ENCODE results near the gene OR13C8. TPM values are rescaled to one million over a fixed set of nuclear protein-coding genes. Genes with fewer than 3 reads are reported as not detected.

The OR13C8 gene
- total RNA-seq, 1 donor from 2014 or later, result not detected

DNA sequence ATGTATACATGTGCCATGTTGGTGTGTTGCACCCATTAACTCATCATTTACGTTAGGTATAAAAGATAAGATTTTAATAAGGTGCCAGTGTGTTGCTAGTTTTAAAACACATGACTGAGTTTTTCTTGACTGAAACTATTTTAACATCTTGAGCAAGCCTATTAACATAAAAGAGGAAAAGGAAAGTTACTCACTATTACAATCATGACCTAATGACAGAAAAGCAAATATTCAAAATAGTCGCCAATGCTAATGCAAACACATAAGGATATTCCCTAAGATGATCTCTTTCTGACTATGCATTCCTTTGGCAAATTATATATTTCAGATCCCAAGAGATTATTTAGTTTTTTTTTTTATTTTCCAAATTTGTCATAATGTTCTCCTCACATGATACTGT is 42.2 kb downstream of the OR13C8 start:
- intact Hi-C loops (cut with micrococcal nuclease), result no loop called here

DNA sequence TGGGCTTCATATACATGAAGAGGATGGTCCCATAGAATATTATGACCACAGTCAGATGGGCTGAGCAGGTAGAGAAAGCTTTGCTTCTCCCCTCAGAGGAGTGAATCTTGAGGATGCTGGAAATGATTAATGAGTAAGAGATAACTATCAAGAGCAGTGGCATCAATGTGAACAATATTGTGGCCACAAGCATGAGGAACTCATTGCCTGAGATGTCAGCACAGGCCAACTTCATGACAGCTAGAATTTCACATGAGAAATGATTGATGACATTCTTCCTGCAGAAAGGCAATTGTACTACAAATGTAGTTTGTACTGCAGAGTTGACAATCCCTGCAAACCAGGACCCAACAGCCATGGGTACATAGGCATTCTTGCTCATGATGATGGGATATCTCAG is 48.5 kb downstream of the OR13C8 start:
- intact Hi-C loops (cut with micrococcal nuclease), result no loop called here

DNA sequence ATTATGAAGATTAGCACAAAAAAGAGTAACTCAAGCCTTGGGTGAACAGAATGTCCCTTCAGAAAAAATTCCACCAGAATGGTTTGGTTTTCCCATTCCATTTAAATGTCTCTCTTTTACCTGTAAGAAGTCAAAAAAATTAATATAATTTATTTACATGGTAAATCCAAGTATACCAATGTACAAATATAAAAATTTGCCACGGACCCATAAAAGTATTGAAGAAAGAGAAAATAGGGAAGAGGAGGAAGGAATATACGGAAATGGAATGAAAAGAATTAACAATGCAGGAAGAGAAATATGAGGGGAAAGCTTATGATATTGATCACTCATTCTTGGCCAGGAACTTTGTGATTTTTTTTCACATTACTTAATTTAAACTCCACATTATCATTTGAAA is 49.1 kb downstream of the OR13C8 start, which contains the start of gene OR13C9:
Gene OR13C9, minus strand, starts transcription at position 101 of the 400 bp plus-strand sequence. Its CDS starts 0 bp downstream, at position 101.
- intact Hi-C loops (cut with micrococcal nuclease), result no loop called here

Other genes with a start within 250 kb of the OR13C8 start
- not detected in 2 replicates for gene OR13F1, start 64.9 kb upstream of the OR13C8 start, total RNA-seq
- gene OR13C4, start 42.0 kb upstream of the OR13C8 start, total RNA-seq, result not detected in 2 replicates
- not detected in 2 replicates for gene OR13C3, start 32.3 kb upstream of the OR13C8 start, total RNA-seq
- gene OR13C5, start 30.2 kb downstream of the OR13C8 start, total RNA-seq, result not detected in 2 replicates
- not detected in 2 replicates for gene OR13C2, start 36.5 kb downstream of the OR13C8 start, total RNA-seq
- not detected in 2 replicates for gene OR13C9, start 49.0 kb downstream of the OR13C8 start, total RNA-seq
- gene OR13D1, start 125.3 kb downstream of the OR13C8 start, total RNA-seq, result not detected in 2 replicates
- gene NIPSNAP3A, start 178.5 kb downstream of the OR13C8 start, total RNA-seq, result 11.2 and 15.0 TPM in 2 replicates
- 0.34 and 0.56 TPM in 2 replicates for gene NIPSNAP3B, start 195.0 kb downstream of the OR13C8 start, total RNA-seq

Measured in T-helper 1 cell treated with Interleukin-12 subunit alpha and Interleukin-12 subunit beta and Interleukin-4 antibody, amounts not matched to agents 30 ng/mL and 1 ng/mL, for 36 hours (primary cell).